T-helper 17 cell (primary cell): ENCODE data around the gene SNAPC5. TPM values are rescaled to one million over a fixed set of nuclear protein-coding genes. Genes with fewer than 3 reads are reported as not detected.
"Not testable (repeated sequence)": the region's sequence is repeated elsewhere in the genome, so short reads cannot be mapped to it uniquely, and the experiment has no call there.

Source experiments
- ATAC-seq: fragments of 150-1000 bp; cut with Tn5 transposase; 2 replicates; pipeline ENCODE4 v1.10.0; 2021; ENCODE audit warnings: mild to moderate bottlenecking, moderate library complexity
- DNase-seq, 3 donors: peaks; one replicate each; pipeline versions ENCODE4 v3.0.0 to v3.0.0-alpha.2; 2020 to 2021
- H3K9me3 ChIP-seq: one replicate; pipeline ENCODE4 v1.7.0; 2013; ENCODE audit warnings: low read length, mild to moderate bottlenecking; ENCODE audit not compliant: control insufficient read depth, poor library complexity, severe bottlenecking
- H3K27ac Mint-ChIP-seq: one replicate; pipeline ENCODE4 v1.8.0; 2022; ENCODE audit warnings: mild to moderate bottlenecking, moderate library complexity, mixed read lengths
- H3K27me3 Mint-ChIP-seq: one replicate; pipeline ENCODE4 v1.8.0; 2022; ENCODE audit warnings: mixed read lengths
- H3K36me3 Mint-ChIP-seq: one replicate; pipeline ENCODE4 v1.8.0; 2022; ENCODE audit warnings: low read depth, mixed read lengths
- H3K4me1 Mint-ChIP-seq: one replicate; pipeline ENCODE4 v1.8.0; 2022; ENCODE audit warnings: mild to moderate bottlenecking, mixed read lengths
- H3K4me3 Mint-ChIP-seq: one replicate; pipeline ENCODE4 v1.8.0; 2022; ENCODE audit warnings: mild to moderate bottlenecking, moderate library complexity, mixed read lengths
- total RNA-seq, 4 donors: library from RNA in 2 of 4; stranded (reverse) in 2 of 4; gene quantifications; one replicate each; pipeline ENCODE4 v1.2.3 and lab custom pipeline; 2022 to 2026

Gene SNAPC5
- total RNA-seq, 2 donors from 2014 or later = 15.1 to 20.5 TPM

GRCh38 chr15:66503780-66504562 lies 6.4 kb upstream of the SNAPC5 start:
- H3K4me1 Mint-ChIP-seq = peaks cover 34% of the 10 kb centered on the region
- no peak for ATAC-seq
- peak overlapping the region; percentile 99 for H3K4me3 Mint-ChIP-seq
- H3K27me3 Mint-ChIP-seq = no peaks in the 10 kb centered on the region
- H3K36me3 Mint-ChIP-seq = peaks cover 9% of the 10 kb centered on the region
- no peaks in the 10 kb centered on the region for H3K9me3 ChIP-seq
- peak overlapping the region; percentile 99 for H3K27ac Mint-ChIP-seq
- no peak for DNase-seq

GRCh38 chr15:66503041-66503648 lies 5.6 kb upstream of the SNAPC5 start:
- H3K36me3 Mint-ChIP-seq, H3K27me3 Mint-ChIP-seq, H3K9me3 ChIP-seq, DNase-seq, ATAC-seq: not testable (repeated sequence)
- H3K4me3 Mint-ChIP-seq = peak overlapping the region; percentile 99
- H3K4me1 Mint-ChIP-seq = peaks cover 34% of the 10 kb centered on the region
- H3K27ac Mint-ChIP-seq = peak overlapping the region; percentile 99

GRCh38 chr15:66502491-66502890 lies 4.9 kb upstream of the SNAPC5 start:
- Mint-ChIP-seq H3K27ac (peak overlapping the region; percentile 99), H3K4me1 (peaks cover 39% of the 10 kb centered on the region), H3K27me3 (no peaks in the 10 kb centered on the region), H3K4me3 (peak overlapping the region; percentile 99), H3K36me3 (peaks cover 9% of the 10 kb centered on the region)
- DNase-seq (no peak), ATAC-seq (no peak)
- H3K9me3 ChIP-seq = no peaks in the 10 kb centered on the region

- H3K36me3 Mint-ChIP-seq, ATAC-seq, H3K9me3 ChIP-seq, H3K27me3 Mint-ChIP-seq, DNase-seq: not testable (repeated sequence)
- Mint-ChIP-seq H3K4me1 (peaks cover 41% of the 10 kb centered on the region), H3K27ac (peak overlapping the region; percentile 95), H3K4me3 (peak overlapping the region; percentile 25)
Measured at GRCh38 chr15:66500346-66500745, 2.8 kb upstream of the SNAPC5 start.

GRCh38 chr15:66498501-66499386 lies 1.2 kb upstream of the SNAPC5 start:
- DNase-seq (no peak), ATAC-seq (no peak)
- H3K4me3 Mint-ChIP-seq = no peak overlapping the region
- H3K9me3 ChIP-seq = no peaks in the 10 kb centered on the region
- peaks cover 38% of the 10 kb centered on the region for H3K4me1 Mint-ChIP-seq
- H3K27ac Mint-ChIP-seq = peak overlapping the region; percentile 95
- peaks cover 6% of the 10 kb centered on the region for H3K36me3 Mint-ChIP-seq
- H3K27me3 Mint-ChIP-seq = no peaks in the 10 kb centered on the region

- H3K36me3 Mint-ChIP-seq = peaks cover 8% of the 10 kb centered on the region
- no peaks in the 10 kb centered on the region for H3K9me3 ChIP-seq
- DNase-seq (no peak), ATAC-seq (peak; percentile 47)
- peaks cover 29% of the 10 kb centered on the region for H3K4me1 Mint-ChIP-seq
- H3K27me3 Mint-ChIP-seq = no peaks in the 10 kb centered on the region
- peak overlapping the region; percentile 95 for H3K27ac Mint-ChIP-seq
- peak overlapping the region; percentile 92 for H3K4me3 Mint-ChIP-seq
Measured at GRCh38 chr15:66496951-66497501, 536 bp downstream of the SNAPC5 start.

- Mint-ChIP-seq H3K4me3 (peak overlapping the region; percentile 31), H3K36me3 (peaks cover 7% of the 10 kb centered on the region), H3K27me3 (no peaks in the 10 kb centered on the region), H3K27ac (peak overlapping the region; percentile 35), H3K4me1 (peaks cover 25% of the 10 kb centered on the region)
- no peak for DNase-seq
- ATAC-seq = no peak
- no peaks in the 10 kb centered on the region for H3K9me3 ChIP-seq
Measured at GRCh38 chr15:66494262-66494661, 3.3 kb downstream of the SNAPC5 start.

- no peaks in the 10 kb centered on the region for H3K9me3 ChIP-seq
- DNase-seq = no peak
- H3K4me1 Mint-ChIP-seq = peaks cover 18% of the 10 kb centered on the region
- H3K4me3 Mint-ChIP-seq = no peak overlapping the region
- H3K36me3 Mint-ChIP-seq = peaks cover 7% of the 10 kb centered on the region
- no peaks in the 10 kb centered on the region for H3K27me3 Mint-ChIP-seq
- ATAC-seq = no peak
- no peak overlapping the region for H3K27ac Mint-ChIP-seq
Measured at GRCh38 chr15:66491846-66492245, 5.7 kb downstream of the SNAPC5 start.

GRCh38 chr15:66489179-66489791 lies 8.3 kb downstream of the SNAPC5 start:
- ATAC-seq (no peak), DNase-seq (no peak)
- no peak overlapping the region for H3K4me3 Mint-ChIP-seq
- H3K27ac Mint-ChIP-seq = peak overlapping the region; percentile 8
- peaks cover 6% of the 10 kb centered on the region for H3K36me3 Mint-ChIP-seq
- no peaks in the 10 kb centered on the region for H3K27me3 Mint-ChIP-seq
- H3K4me1 Mint-ChIP-seq = peaks cover 10% of the 10 kb centered on the region
- H3K9me3 ChIP-seq = no peaks in the 10 kb centered on the region

- Mint-ChIP-seq H3K27me3 (no peaks in the 10 kb centered on the region), H3K36me3 (peaks cover 5% of the 10 kb centered on the region), H3K4me1 (peaks cover 6% of the 10 kb centered on the region), H3K4me3 (no peak overlapping the region), H3K27ac (no peak overlapping the region)
- DNase-seq (no peak), ATAC-seq (no peak)
- H3K9me3 ChIP-seq = no peaks in the 10 kb centered on the region
Measured at GRCh38 chr15:66488525-66488924, 9.0 kb downstream of the SNAPC5 start.

GRCh38 chr15:66486887-66487286 lies 10.7 kb downstream of the SNAPC5 start:
- ATAC-seq (no peak), DNase-seq (no peak)
- H3K9me3 ChIP-seq = no peaks in the 10 kb centered on the region
- Mint-ChIP-seq H3K27me3 (no peaks in the 10 kb centered on the region), H3K4me1 (peaks cover 10% of the 10 kb centered on the region), H3K36me3 (peaks cover 9% of the 10 kb centered on the region), H3K4me3 (no peak overlapping the region), H3K27ac (no peak overlapping the region)

- peak overlapping the region; percentile 94 for H3K27ac Mint-ChIP-seq
- peaks cover 15% of the 10 kb centered on the region for H3K4me1 Mint-ChIP-seq
- no peaks in the 10 kb centered on the region for H3K9me3 ChIP-seq
- H3K4me3 Mint-ChIP-seq = no peak overlapping the region
- H3K36me3 Mint-ChIP-seq = peaks cover 6% of the 10 kb centered on the region
- H3K27me3 Mint-ChIP-seq = no peaks in the 10 kb centered on the region
- DNase-seq (no peak), ATAC-seq (no peak)
Measured at GRCh38 chr15:66484539-66485112, 12.9 kb downstream of the SNAPC5 start.
